HEK293T (cell line): Measurements from ENCODE around the gene HERC2.
"Not testable (repeated sequence)": the region's sequence is repeated elsewhere in the genome, so short reads cannot be mapped to it uniquely, and the experiment has no call there.

ENCODE experiments used
- BHLHE40 ChIP-seq: fragments of 450-650 bp; IDR thresholded peaks from 2 replicates; pipeline ENCODE4 v1.6.1; 2016; ENCODE audit warnings: mild to moderate bottlenecking, moderate library complexity, borderline replicate concordance
- FOXK2 ChIP-seq: fragments of 450-650 bp; IDR thresholded peaks from 2 replicates; pipeline ENCODE4 v1.6.1; 2016; ENCODE audit warnings: mild to moderate bottlenecking
- L3MBTL2 ChIP-seq: fragments of 450-650 bp; conservative IDR thresholded peaks from 2 replicates; pipeline ENCODE4 v1.6.1; 2016; ENCODE audit warnings: mild to moderate bottlenecking
- PKNOX1 ChIP-seq: fragments of 450-650 bp; IDR thresholded peaks from 2 replicates; pipeline ENCODE4 v1.6.1; 2016
- SP1 ChIP-seq: fragments of 450-650 bp; IDR thresholded peaks from 2 replicates; pipeline ENCODE4 v1.6.1; 2017

- TF ChIP-seq L3MBTL2, PKNOX1, BHLHE40, FOXK2, SP1: not testable (repeated sequence)
These were observed 461 bp downstream of the HERC2 start for GRCh38 chr15:28321358-28322078.
